Measurements from ENCODE around the gene KRTAP19-1.
"Not testable (repeated sequence)": the region's sequence is repeated elsewhere in the genome, so short reads cannot be mapped to it uniquely, and the experiment has no call there.

Gene KRTAP19-1

DNA sequence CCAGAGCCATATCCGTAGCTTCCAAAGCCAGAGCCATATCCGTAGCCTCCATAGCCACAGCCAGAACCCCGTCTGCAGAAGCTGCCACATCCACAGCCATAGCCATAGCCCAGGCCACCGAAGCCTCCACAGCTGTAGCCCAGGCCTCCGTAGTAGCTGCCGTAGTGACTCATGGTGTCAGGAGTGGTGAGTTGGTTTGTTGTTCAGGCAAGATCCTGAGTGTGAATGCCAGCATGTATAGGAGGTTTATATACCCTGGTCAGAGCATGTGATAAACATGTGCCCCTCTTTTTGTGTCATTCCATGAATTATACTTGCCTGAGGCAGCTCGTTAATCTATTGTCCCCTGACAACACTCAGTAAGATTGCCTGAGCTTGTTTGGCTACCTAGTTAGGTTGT lies at the start of gene KRTAP19-1:
Gene KRTAP19-1 (minus strand): TSS at position 223 of the 400 bp plus-strand sequence. CDS start 50 bp downstream, at position 173.
- no peak for DNase-seq
- in situ Hi-C loops (cut with MboI; ENCODE audit: low pct_unique_long_range_greater_than_20kb, low sequenced_read_pairs), result no loop called here

DNA sequence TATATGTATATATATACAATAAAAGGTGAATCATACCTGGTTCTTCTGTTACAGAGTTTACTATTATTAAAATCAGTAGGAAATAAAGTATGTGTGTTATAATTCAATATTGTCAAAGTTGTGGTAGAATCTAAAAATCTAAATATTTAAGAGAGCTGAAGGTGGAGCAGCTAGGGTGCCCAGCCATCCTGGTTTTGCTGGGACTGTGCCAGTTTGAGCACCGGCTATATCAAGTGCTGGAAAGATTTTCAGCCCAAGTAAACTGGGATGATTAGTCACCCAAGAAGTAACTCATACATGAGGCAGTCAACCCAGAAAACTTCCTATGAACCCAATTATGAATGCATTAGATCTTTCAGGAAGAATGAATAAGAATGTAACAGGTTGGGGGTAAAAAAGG lies 38.7 kb upstream of the KRTAP19-1 start:
- in situ Hi-C loops (cut with MboI; ENCODE audit: low pct_unique_long_range_greater_than_20kb, low sequenced_read_pairs), result no loop called here
- DNase-seq, result no peak

- in situ Hi-C loops (cut with MboI; ENCODE audit: low pct_unique_long_range_greater_than_20kb, low sequenced_read_pairs), result no loop called here
- DNase-seq, result no peak
Observed at GRCh38 chr21:30515681-30516080, 35.5 kb upstream of the KRTAP19-1 start.

- in situ Hi-C loops (cut with MboI; ENCODE audit: low pct_unique_long_range_greater_than_20kb, low sequenced_read_pairs); DNase-seq: not testable (repeated sequence)
Observed at GRCh38 chr21:30505621-30506205, 25.5 kb upstream of the KRTAP19-1 start.

DNA sequence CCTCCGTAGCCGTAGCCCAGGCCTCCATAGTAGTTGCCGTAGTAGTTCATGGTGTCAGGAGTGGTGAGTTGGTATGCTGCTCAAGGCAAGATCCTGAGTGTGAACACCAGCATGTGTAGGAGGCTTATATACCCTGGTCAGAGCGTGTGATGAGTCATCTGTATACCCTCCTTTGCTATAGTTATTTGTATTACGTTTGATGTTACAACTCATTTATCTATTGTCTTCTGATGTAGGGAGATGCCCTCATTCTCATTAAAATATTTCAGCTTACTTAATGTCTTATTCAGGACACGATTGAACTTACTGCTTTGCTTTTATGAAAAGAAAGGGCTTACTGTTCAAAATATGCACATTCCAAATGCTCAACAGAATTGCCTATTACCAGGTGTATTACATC lies 21.9 kb upstream of the KRTAP19-1 start, which contains the start of gene KRTAP19-5:
Gene KRTAP19-5 (minus strand): TSS at position 101 of the 400 bp plus-strand sequence. CDS start 51 bp downstream, at position 50.
- DNase-seq, result no peak

DNA sequence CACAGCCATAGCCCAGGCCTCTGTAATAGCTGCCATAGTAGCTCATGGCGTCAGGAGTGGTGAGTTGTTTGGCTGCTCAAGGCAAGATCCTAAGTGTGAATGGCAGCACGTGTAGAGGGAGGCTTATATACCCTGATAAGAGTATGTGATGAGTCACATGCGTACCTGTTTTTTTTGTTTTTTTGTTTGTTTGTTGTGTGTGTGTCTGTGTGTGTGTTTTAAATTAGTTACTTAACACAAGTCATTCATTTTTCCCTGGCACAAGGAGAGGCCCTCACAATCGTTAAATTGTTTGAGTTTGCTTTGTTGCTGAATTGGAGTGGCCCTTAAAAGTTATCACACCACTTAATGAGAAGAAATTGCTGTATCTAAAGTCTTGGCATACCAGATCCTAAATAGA lies 16.9 kb upstream of the KRTAP19-1 start, which contains the start of gene KRTAP19-4:
Gene KRTAP19-4 (minus strand): TSS at position 101 of the 400 bp plus-strand sequence. CDS start 55 bp downstream, at position 46.
- in situ Hi-C loops (cut with MboI; ENCODE audit: low pct_unique_long_range_greater_than_20kb, low sequenced_read_pairs), result no loop called here
- no peak for DNase-seq

More for the DNA sequence above, 21.9 kb upstream of the KRTAP19-1 start, which contains the start of gene KRTAP19-5:
- in situ Hi-C loops (cut with MboI; ENCODE audit: low pct_unique_long_range_greater_than_20kb, low sequenced_read_pairs), result no loop called here

- DNase-seq, result no peak
- in situ Hi-C loops (cut with MboI; ENCODE audit: low pct_unique_long_range_greater_than_20kb, low sequenced_read_pairs), result no loop called here
Observed at GRCh38 chr21:30491963-30492428, 11.8 kb upstream of the KRTAP19-1 start, which contains the start of gene KRTAP19-3. TSS of gene KRTAP19-3 (minus strand) at chr21:30492013. CDS start at chr21:30491957, 56 bp downstream.

- no peak for DNase-seq
- in situ Hi-C loops (cut with MboI; ENCODE audit: low pct_unique_long_range_greater_than_20kb, low sequenced_read_pairs), result no loop called here
Observed at GRCh38 chr21:30487336-30487735, 7.2 kb upstream of the KRTAP19-1 start, which contains the start of gene KRTAP19-2. TSS of gene KRTAP19-2 (minus strand) at chr21:30487436. CDS start at chr21:30487348, 88 bp downstream.

DNA sequence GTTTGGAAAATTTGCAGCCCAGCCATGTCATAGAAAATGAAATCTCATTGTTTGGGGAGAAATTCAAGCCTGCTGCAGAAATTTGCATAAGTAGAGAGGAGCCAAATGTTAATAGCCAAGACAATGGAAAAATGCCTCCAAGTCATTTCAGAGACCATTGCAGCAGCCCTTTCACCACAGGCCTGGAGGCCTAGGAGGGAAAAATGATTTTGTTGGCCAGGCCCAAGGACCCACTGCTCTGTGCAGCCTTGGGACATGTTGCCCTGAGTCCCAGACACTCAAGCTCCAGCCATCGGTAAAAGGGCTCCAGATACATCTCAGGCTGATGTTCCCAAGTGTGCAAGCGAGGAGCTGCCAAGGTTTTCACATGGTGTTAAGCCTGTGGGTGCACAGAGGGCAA lies 6.0 kb upstream of the KRTAP19-1 start:
- in situ Hi-C loops (cut with MboI; ENCODE audit: low pct_unique_long_range_greater_than_20kb, low sequenced_read_pairs), result no loop called here

DNA sequence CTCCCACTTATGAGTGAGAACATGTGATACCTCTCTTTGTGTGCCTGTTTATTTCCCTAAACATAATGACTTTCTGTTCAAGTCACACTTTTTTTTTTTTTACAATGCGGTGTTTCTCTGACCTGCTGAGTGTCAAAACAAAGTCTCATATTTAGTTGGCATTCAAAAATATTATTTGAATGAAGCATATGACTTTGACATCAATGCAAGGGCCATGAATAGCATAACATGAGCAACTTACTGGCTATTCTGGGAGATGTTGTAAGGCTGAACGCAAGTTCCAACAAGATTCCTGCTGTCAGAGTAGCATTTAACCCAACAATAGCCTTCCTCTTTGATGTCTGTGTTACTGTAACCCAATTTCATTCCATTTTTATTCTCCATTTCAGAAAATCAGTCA lies 2.0 kb upstream of the KRTAP19-1 start:
- in situ Hi-C loops (cut with MboI; ENCODE audit: low pct_unique_long_range_greater_than_20kb, low sequenced_read_pairs), result no loop called here

More for the DNA sequence above, 6.0 kb upstream of the KRTAP19-1 start:
- DNase-seq, result no peak

GRCh38 chr21:30479259-30479658 lies 908 bp downstream of the KRTAP19-1 start:
- in situ Hi-C loops (cut with MboI; ENCODE audit: low pct_unique_long_range_greater_than_20kb, low sequenced_read_pairs), result no loop called here
- DNase-seq, result no peak

More for the DNA sequence above, 2.0 kb upstream of the KRTAP19-1 start:
- no peak for DNase-seq

DNA sequence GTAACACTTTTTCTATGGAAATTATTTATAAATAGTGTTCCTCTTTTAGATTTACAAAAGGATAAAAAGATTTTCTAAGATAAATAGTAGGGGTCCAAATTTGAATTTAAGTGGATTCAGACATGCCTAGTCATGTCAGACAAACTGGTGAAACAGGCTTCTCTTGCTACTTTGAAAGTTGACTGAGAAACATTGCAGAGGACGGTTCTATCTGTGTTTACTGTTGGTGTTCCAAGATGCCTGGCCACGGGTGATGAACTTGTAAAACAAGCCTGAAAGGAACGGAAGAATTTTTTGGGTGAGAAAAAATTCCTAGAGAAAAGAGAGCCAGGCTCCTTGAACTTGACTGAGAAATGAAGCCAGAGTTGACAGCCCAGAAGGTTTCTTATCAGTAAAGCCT lies 2.2 kb downstream of the KRTAP19-1 start:
- in situ Hi-C loops (cut with MboI; ENCODE audit: low pct_unique_long_range_greater_than_20kb, low sequenced_read_pairs), result no loop called here
- DNase-seq, result no peak

DNA sequence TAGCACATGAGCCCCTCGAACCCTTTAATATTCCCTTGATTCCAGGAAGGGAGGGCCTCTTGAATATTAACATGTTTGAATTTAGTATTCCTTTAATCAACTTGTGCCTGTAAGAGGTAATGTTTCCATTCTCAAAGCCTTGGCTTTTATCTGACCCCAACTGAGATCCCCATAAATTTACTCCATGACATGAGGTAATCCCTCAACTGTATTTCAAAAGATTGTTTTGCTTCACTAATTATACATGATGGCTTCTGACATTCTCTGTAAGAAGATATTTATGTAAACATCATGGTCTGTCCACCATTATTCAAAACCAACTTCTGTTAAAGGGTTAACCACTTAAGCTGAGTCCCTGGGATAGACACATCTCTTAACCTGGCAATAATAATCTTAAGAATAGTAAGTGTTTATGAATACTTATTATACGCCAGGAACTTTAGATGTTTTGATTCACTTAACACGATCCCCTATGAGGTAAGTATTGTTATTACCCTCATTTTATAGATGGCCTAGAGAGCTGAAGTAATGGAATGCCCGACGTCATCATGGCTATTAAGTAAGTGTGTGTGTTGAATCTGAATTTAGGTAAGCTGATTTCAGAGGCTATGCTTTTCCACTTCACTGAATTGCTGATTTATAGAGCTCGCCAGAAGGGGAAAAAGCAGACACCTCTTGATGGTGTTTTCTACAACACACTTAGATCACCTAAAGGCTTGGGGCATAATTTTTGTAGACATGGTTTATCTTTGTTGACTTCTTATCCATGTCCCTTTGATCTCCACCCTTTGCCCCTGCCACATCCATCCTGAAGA lies 11.1 kb downstream of the KRTAP19-1 start:
- in situ Hi-C loops (cut with MboI; ENCODE audit: low pct_unique_long_range_greater_than_20kb, low sequenced_read_pairs), result no loop called here
- no peak for DNase-seq

DNA sequence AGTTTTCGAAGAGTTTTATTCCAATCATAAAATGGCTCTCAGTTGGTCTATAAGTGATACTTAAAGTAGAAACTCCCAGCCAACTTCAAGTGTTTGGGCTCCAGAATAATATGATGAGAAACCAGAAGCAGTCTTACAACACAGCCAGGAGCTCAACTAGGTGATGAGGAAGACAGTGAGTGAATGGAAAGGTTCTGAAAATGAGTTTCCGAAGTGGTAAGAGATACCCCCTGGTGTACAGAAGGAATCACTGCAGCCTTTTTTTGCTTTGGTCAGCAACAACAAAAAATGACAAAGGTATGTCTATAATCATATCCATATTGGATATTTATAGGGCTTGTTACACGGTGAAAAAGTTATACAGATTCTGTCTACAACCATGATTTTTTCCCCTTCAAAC lies 16.5 kb downstream of the KRTAP19-1 start:
- peak; percentile 6 for DNase-seq
- in situ Hi-C loops (cut with MboI; ENCODE audit: low pct_unique_long_range_greater_than_20kb, low sequenced_read_pairs), result no loop called here

- DNase-seq, result no peak
- in situ Hi-C loops (cut with MboI; ENCODE audit: low pct_unique_long_range_greater_than_20kb, low sequenced_read_pairs), result no loop called here
Observed at GRCh38 chr21:30448514-30448913, 31.7 kb downstream of the KRTAP19-1 start.

- in situ Hi-C loops (cut with MboI; ENCODE audit: low pct_unique_long_range_greater_than_20kb, low sequenced_read_pairs), result no loop called here
- peak; percentile 9 for DNase-seq
Observed at GRCh38 chr21:30447056-30447455, 33.1 kb downstream of the KRTAP19-1 start.

GRCh38 chr21:30444204-30444603 lies 36.0 kb downstream of the KRTAP19-1 start:
- DNase-seq, result no peak
- in situ Hi-C loops (cut with MboI; ENCODE audit: low pct_unique_long_range_greater_than_20kb, low sequenced_read_pairs), result no loop called here

- no peak for DNase-seq
- in situ Hi-C loops (cut with MboI; ENCODE audit: low pct_unique_long_range_greater_than_20kb, low sequenced_read_pairs), result no loop called here
Observed at GRCh38 chr21:30443226-30443625, 36.9 kb downstream of the KRTAP19-1 start.

DNA sequence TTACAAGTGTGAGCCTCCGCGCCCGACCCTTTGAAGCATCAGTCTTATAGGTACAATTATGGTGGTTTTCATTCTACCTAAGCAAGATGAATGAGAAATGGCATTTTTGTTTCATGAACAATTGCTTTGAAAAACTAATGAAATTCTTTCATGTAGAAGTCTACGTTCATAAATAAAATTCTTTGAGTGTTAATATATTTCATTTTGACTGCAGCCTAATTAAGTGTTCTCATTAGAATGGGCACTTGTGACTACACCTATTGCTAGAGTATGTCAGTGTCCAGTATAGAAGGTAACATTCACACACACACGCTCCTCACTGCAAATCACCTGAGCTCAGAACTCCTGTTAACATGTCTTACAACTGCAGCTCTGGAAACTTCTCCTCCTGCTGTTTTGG lies 40.2 kb downstream of the KRTAP19-1 start, which contains the start of gene KRTAP15-1:
Gene KRTAP15-1 (plus strand): TSS at position 301 of the 400 bp plus-strand sequence. CDS start 53 bp downstream, at position 354.
- in situ Hi-C loops (cut with MboI; ENCODE audit: low pct_unique_long_range_greater_than_20kb, low sequenced_read_pairs), result no loop called here
- DNase-seq, result no peak

All from KBM-7 (cell line).